Embryonic facial prominence (tissue), 1 donor: Measurements from ENCODE around the gene CHAC1.

Source experiments
- DNase-seq: peaks from one replicate; pipeline ENCODE4 v3.0.0-alpha.2; 2016; ENCODE audit errors: extremely low spot score

Gene CHAC1, protein sequence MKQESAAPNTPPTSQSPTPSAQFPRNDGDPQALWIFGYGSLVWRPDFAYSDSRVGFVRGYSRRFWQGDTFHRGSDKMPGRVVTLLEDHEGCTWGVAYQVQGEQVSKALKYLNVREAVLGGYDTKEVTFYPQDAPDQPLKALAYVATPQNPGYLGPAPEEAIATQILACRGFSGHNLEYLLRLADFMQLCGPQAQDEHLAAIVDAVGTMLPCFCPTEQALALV

DNA sequence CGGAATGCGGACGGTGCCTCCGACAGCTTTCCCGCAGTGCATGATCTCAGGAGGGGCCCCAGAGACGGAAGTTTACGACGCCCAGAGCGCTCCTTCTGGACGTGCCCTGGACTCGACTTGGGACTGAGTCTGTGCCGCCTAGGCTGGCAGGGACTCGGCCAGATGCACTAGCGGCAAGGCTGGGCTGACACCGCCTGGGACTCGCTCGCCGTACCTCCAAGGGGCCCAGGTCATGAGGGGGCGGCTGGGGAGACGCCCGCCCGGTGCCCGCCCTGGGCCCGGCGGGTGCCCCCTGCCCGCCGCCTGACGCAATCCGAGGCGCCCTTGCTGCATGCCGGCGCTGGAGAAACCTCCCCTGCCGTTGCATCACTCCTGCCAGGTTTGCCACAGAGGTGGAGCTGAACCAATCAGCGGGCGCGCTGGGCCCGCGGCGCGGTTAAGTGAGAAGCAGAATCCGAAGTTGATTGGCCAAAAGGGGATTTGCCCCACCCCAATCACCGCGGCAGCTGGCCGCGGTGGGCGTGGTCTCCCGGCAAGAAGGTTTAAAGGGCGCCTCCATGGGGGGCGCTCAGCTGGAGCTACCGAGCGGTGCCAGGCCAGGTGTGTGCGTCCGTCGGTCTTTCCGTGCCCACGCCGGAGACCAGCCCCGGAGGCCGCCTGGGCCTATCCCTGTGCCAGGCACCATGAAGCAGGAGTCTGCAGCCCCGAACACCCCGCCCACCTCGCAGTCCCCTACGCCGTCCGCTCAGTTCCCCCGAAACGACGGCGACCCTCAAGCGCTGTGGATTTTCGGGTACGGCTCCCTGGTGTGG lies at the start of gene CHAC1:
CHAC1 (plus strand) TSS at position 571 of the 812 bp plus-strand sequence; CDS start at position 684, 113 bp downstream.
- peak; percentile 82 for DNase-seq

DNA sequence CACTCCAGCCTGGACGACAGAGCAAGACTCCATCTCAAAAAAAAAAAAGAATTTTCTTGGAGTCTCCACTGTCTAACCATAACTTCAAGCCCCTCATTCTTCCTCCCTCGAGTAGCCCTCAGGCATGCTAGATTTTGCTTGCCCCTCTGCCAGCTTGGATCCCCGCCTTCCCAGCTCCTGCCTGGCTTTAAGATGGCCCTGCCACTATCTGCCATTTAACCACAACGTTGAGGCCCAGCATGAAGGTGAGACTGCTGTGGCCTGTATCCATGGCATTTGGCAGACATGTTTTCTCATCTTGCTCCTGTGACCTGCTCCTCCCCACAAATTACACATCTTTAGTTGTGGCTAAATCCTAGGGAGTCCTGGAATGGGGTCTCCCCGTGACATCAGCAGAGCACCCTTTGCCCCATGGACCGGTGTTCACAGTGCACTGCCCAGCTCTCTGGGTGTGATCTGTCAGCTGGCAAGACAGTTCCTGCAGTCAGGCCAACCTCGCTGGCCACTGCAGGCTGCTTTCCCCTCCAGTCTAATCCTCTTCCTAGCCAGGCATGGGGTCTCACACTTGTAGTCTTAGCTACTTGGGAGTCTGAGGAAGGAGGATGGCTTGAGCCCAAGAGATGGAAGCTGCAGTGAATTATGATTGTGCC lies 48.6 kb upstream of the CHAC1 start:
- no peak for DNase-seq

DNA sequence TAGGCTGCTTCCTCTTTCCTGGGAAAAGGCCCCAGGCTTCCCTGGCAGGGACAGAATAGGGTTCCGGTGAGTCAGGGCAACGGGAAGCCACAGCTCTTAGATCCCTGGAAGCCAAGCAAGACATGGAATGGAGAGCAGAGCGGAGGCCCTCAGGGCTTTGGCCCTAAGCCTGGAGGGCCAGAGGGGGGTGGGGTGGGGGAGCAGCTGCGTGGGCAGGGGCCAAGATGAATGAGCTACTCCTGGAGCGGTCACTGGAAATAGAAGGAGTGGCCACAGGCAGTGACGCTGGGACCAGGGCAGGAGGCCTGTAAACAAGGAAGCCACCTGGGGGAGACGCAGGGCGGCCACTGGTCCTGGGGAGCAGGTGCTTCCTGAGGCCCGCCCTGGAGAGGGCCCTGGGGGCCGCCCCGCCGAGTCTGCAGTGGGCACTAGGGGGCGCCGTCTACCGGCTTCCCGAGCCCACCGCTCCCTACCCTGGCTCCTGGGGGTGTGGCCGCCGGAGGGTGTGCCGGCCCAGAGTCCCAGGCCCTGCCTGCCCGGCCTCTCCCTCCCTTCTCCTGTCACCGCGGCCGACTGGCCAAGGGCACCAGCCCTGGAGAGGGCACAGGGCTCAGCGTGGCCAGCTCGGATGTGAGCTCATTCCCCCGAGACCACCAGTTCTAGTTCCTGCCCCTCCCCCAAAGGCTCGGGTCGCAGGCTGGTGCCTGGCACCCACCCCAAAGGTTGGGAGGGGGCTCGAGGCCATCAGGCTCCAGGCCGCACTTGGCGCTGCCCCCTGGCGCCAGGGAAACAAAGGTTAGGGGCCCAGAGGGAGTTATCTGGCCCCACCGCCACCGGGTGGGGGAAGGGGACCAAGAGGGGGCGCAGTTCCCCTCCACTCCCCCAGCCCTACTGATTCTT lies 46.9 kb upstream of the CHAC1 start:
- DNase-seq, result peak; percentile 60

DNA sequence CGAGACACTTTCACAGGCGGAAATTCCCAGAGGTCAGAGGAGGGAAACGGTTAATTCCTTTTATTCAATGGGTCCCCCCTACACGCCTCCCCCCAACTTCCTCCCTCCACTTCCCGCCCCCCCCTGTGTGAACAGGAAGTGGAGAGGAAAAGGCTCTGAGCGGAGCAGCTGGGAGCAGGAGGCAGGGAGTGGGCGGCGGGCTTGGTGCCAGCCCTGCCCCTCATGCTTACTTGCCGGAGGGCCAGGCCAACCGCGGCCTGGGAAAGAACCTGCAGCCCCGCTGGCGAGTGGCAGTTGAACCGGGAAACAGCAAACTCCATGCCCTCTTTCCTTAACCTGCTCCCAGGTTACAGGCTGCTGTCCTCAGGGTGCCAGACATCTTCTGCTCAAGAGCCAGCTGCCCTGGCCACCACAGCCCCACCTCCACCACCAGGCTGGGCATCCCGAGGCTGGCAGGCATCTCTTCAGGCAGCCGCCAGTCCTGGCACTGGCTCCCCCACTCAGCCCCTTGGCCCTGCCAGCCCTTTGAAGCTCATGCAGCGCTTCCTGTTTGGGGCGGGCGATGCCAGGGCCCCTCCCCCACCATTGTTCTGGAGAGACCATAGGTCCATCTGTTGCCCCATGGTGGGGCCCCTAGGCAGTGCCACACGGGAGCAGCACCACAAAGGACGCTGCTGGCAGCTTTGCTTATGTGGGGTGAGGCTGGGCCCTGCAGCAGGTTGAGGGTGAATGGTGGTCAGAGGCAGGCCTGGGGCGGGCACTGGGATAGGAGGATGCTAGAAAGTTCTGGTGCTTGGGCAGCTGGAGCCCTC lies 46.1 kb upstream of the CHAC1 start:
- no peak for DNase-seq

DNA sequence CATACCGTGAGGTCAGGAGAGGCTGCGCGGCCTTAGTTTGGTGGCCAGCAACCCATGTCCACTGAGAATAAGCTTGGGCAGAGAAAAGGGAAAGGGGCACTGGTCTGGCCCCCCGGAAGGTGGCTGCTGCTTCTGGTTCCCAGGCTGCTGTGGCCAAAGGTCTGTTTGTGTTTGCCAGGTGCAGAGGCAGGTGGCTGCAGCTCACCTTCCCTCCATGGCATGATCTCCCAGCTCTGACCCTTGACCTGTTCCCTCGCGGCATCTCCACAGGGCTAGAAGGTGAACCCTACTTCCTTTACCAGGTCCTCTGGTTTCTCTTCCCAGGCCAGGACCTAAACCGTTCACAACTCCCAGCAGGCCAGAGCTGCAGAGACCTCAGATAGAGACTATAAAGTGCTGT lies 45.2 kb upstream of the CHAC1 start:
- no peak for DNase-seq

DNA sequence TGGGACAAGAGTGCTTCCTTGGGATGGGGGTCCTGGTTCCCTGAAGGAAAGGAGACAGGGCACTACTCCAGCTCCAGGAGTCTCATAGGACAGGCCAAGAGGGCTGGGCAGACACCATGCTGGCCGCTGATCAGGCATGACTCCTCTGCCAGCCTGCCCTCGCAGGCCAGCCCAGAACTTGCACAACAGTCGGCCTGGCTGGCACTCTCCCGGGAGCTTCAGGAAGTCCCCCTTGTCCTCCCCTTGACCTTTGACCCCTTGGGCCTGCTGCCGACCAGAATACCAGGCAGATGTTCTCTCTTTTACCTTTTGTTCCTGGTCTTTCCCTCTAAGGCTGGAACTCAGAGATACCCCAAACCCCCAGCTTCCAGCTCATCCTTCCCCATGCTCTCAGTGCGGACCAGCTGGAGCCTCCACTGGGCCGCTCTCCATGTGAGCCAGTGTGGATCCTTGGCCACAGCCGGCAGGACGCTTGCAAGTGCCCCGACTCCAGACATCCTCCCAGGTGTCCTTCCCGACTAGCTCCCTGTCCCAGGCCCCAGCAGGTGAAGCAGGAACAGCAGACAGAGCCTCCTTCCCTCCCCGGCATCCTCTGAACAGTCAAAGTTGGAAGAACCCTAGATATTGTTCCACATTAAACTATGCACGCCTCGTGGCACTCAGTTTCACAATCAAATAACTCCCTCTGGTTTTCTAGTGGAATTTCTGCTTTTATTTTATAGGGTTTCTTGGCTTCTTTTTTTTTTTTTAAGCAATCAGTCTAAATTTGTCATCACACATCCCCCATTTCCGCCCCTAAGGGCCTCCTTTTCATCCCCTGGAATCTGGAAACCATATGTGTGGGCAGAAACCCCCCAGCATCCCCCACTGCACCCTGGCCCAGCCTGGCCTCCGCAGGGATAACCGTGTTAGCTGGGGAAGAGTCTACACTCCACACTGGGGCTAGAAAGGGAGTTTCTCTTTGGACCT lies 43.3 kb upstream of the CHAC1 start:
- DNase-seq, result no peak

DNA sequence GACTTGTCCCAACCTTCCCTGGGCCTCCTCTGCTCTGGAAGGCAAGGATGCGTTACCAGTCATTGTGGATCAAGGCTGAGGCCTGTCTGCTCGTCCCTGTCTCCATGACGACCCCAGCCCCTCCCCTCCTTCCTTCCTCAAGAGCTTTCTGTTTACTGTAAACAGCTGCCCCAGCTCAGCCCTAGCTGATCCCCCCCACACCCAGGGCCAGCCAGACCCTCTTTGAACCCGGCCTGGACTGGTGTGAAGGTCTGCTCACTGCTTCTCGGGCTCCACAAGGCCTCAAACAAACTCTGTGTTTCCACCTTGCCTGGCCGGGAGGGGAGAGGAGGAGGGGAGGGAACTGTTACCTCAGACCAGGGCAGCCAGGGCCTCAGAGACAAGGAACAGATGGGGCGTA lies 42.1 kb upstream of the CHAC1 start:
- no peak for DNase-seq

DNA sequence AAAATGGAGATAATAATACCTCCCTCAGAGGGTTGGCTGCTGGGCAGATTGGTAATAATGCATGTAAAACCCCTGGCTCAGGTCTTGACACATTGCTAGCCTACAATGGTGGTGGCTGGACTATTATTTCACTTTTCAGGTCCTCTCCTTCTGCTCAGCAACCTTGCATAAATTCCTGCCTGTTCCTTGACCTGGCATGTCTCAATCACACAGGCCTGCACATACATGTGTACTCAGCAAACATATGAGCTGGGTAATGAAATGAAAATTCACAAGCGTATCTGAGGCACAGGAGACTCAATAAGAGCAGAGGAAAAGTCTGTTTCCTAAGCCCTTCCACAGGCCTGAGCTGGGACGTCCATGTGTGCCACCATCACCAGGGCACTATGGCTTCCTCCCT lies 41.6 kb upstream of the CHAC1 start:
- no peak for DNase-seq

DNA sequence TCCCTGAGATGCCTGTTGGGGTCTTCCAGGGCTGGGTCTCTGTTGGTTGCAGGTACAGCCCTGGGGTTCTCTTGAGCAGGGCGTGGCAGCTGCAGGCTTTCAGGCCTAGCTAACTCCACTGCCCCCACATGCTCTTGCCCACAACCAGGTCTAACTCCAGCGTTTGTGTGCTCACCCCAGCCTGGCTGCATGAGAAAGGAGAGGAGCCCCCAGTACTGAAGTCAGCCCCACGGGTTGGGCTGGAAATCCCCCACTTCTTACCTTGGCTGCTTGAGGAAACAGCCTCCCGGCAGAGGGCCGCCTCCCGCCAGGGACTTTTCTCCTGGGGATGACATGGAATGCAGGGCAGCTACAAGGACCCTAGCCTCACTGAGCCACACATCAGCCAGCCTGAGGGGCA lies 40.8 kb upstream of the CHAC1 start:
- no peak for DNase-seq

DNA sequence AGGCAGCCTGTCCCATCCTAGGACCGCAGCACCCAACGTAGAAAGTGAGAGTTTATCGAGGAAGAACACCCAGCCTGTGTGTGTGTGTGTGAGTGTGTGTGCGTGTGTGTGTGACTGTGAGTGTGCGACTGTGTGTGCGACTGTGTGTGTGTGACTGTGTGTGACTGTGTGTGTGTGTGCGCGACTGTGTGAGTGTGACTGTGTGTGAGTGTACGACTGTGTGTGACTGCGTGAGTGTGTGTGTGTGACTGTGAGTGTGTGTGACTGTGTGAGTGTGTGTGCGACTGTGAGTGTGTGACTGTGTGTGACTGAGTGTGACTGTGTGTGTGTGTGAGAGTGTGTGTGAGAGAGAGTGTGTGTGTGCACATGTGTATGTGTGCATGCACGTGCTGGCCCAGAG lies 39.3 kb upstream of the CHAC1 start:
- no peak for DNase-seq

DNA sequence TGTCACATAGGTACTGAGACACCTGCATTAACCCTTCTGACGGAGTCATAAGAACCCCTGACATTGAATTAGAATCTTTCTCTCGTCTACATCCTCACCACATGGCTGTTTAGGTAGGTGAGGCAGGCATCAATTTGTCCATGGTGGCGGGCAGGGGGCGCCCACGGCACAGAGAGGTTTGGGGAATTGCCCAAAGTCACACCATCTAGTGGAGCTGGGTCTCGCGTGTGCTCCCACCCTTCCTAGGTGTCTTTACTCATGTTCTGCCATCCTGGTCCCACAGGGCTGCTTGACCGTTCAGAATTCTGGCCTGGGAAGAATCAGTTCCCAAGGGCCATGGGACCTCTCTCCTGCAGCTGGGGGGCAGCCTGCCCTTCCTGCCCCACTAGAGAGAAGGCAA lies 38.8 kb upstream of the CHAC1 start:
- no peak for DNase-seq

DNA sequence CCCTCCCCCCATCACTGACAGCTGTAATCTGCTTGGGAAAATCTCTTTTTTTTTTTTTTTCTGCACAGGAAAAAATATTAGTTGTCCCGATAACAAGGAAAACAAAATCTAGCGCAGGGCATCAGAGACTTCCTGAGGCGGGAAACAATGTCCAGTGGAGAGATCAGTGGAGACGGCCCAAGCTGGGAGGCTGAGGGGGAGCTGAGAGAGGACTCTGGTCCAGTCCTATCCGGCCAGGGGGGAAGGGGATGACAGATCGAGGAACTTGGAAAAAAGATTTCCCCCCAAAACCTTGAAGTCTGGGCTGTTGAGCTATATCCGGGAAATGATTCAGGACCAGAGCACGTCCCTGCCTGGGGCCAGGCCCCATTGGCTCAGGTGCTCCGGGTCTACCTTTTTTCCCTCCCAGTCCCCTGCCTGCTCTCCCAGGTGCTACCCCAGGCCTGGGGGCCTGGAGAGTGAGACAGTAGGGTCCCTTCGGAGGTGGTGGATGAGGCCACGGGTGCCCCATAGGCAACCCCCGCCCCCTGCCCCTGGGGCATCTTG lies 38.1 kb upstream of the CHAC1 start:
- DNase-seq, result no peak

DNA sequence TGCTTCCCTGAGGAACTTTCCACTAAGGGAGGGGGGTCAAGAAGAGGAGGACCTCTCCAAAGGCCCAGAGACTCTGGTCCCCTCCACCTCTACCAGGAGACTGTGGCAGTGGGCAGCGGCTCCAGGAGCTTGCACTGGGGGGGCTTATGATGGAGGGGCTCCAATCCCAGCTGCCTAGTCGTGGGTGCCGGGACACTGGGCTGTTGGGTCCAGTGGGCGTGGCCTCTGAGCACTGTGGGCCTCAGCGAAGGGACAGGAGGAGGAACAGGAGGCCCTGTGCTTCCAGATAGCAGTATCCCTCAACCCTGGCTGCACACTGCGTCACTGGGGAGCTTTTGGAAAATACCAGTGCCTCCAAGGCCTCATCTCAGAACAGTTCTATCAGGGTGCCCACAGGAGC lies 37.6 kb upstream of the CHAC1 start:
- DNase-seq, result no peak

DNA sequence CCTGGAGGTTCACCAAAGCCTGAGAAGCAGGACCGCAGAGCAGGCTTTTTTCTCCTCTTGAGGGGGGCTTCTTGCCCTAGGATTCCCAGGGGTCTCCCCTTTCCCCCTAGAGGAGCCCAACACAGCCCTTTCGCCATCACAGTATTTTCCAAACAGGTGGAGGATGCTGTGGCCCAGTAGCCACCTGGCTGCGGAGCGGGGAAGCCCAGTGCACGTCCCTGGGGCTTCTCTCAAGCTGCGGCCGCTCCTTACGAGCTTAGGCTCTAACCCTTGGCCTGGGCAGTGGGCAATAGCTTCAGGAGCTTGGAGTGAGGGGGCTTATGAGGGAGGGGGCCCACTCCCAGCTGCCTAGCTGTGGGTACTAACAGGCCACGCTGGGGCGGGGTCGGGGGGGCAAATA lies 35.7 kb upstream of the CHAC1 start:
- no peak for DNase-seq

DNA sequence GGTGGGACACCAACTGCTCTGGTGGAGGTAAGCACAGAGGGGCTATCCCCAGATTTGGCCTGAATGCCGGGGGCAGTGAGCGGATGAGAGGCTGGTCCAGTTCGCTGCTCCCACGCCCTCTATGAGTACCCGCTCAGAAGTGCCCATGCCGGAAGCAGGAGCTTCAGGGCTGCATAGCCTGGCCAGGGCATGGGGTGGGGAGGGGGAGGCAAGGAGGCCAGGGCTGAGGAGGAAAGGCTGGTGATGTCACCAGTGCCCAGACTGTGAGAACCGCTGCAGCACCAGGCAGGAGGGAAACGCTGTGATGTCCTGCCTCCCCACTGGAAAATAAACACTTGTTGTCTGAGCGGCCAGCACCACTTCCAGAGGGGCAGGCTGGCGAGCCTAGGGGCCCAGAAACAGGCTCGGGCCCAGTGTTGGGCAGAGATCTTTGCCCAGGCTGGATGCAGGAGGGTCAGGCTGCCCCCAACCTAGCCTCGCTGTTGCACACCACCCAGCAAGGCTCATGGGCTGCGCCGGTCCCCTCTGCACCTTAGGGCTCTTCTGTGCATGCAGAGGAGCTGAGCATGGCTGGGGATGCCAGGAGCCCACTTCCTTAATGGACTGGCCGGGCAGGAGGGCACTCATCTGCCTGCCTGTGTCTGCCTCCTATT lies 35.0 kb upstream of the CHAC1 start:
- DNase-seq, result no peak

DNA sequence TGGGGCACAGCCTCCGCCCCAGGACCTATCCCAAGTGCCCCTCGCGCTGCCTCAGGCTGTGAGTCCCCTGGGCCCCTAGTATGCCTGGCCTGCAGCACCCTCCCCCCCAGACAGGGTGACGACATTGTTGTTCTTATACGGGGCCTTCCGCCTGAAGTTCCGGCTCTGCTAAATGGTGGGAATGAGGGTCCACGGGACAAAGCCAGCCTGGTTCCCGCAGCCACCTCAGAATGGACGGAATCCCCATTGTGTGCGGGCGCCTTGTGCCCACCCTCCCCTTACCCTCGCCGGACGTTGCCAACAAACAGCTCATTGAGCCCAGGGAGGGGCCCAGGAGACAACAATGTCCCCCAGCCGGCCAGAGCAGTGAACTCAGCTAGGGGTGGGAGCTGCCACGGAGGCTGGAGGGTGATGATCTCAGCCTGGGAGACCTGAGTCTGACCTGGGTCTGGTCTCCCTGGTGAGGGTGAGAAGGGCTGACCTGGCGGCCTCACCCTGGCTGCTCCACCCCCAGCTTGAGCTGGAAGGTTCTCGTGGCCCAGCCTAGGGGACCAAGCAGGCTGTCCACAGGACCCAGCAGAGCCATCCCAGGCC lies 34.4 kb upstream of the CHAC1 start:
- no peak for DNase-seq

DNA sequence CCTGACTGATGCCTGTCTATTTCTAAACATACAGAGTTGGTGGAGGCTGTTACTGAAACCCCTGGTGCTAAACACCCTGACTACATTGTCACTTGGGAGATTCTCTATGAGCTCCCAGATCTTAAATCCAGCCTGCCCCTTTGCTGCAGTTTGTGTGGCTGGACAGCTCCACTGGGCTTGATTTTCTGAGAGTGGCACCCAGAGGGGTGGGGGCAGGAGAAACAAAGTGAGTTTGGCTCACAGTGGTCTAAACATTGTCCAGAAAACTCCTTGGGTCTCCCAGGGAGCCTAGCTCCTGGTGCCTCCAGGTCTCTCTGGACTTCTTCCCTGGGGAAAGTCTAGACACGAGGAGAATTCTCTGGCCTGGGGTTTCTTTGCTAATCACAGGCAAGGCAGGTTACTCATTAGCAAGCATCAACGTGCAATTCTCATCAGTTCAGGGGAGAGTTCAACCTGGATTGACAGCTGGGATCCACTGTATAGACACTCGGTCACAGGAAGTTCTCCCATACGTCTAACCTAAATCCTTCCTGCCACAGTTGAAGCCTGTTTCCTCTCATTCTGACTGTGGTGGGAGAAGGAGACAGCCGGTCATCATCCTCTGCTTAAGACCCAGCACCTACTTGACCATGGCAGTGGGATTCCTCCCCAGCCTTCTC lies 31.2 kb upstream of the CHAC1 start:
- DNase-seq, result no peak

DNA sequence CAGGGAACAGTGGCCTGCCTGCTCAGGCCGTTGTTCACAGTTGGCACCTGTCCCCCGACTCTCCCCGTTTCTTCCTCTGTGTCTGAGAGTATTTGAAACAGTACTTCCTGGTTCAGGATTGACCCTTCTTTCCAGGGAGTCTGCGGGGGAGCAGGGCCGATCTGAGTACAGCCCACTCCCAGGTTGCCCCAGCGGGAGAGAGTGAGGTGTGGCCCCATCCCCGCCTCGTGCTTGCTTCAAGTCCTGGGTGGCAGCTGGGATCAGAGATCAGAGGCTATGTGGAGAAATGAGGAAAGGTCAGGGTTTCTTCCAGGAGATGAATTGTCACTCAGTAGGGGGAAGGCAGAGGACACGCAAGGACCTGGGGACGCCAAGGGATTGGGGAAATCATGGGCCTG lies 30.7 kb upstream of the CHAC1 start:
- DNase-seq, result no peak
